GM21423 (cell line): ENCODE measurements around the gene MYO1B.

ENCODE experiments used
- ATAC-seq: cut with Tn5 transposase; IDR thresholded peaks from one replicate; pipeline ENCODE4 v1.9.1; 2021; ENCODE audit warnings: mild to moderate bottlenecking, moderate library complexity; ENCODE audit not compliant: unreplicated experiment

Gene MYO1B

DNA sequence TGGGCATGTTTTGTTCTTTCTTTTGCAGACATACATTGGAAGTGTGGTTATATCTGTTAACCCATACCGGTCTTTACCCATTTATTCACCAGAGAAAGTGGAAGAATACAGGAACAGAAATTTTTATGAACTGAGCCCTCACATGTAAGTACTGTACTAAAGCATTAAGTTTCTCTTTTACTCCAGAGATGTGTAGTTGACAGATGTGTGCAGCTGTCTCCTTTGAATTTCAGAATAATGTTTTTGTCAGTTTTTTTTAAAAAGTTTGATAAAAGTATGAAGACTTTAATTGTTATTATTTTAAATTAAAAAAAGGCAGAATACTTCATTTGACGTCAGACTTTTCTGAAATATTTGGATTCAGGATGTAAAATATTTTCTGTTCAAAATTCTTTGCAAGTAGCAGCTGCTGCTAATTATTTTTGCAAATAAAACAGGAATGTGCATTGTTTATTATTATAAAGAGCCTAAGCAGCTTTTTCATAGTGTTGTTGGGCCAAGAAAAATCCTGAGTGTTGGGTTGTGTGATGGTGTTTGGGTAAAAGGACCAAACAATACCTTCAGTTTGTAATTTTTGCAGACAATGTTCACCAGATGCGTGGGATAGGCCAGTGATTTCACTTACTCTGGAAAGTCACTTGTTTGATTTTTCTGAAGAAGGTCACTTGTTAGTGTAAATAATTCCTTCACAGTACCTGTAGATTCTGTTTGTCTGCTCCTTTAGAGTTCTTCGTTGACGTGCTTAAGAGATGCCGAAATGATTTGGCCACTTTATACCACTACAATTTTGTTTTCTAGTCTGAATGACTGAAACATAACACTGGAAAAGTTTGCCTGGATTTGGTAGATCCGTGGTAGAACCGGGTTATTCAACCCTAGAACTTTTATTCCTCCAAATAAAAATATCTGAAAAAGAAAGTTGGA, 51.1 kb downstream of the MYO1B start:
- no peak for ATAC-seq

DNA sequence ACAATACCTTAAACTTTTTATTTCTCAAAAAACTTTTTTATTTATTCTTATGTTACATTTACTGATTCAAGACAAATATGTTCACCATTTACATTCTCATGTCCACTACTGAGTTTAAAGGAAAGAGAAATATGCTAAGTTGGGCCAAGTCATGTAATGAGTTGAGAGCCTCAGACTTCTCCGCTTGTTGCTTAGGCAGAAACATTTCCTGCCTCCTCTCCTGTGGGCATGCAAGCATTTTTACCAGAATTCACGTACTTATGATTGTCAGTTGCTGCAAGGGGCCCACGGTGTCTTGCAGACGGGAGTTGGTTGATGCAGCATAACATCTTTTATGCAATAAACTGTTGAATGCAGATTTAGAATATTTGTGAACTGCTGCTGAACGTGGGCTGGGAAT, 51.8 kb downstream of the MYO1B start:
- no peak for ATAC-seq

DNA sequence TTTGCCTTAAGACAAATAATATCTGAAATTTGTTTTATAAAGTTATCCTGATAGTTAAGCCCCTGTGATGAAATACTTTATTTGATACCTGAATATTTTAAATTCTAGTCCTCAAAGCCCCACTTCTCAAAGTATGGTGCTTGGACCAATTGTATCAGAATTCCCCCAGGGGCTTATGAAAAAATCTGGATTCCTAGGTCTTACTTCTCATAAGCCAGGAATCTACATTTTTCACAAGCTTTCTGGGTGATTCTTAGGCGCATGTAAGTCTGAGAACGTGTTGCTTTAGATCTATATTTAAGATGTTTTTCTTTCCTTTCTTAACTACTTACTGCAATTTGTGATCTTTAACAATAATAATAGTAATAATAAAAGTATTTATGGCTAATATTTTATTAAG, 53.1 kb downstream of the MYO1B start:
- ATAC-seq = no peak

DNA sequence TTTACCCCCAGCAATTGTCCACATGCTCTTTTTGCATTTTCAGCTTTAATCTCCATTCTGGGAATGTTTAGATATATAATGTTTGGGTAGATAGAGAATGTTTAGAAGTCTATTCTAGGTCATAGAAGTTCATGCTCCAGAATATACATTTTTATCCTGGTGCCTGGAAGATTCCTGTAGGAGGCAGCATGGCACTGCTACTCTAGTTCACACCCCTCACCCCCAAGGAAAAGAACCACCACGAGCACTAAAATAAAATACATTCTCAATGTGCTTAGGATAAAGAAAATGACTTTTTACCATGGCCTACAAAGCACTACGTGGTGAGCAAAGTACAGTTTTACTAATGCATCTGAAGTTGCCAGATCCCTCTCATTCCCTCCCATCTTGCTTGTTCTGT, 53.8 kb downstream of the MYO1B start:
- no peak for ATAC-seq

DNA sequence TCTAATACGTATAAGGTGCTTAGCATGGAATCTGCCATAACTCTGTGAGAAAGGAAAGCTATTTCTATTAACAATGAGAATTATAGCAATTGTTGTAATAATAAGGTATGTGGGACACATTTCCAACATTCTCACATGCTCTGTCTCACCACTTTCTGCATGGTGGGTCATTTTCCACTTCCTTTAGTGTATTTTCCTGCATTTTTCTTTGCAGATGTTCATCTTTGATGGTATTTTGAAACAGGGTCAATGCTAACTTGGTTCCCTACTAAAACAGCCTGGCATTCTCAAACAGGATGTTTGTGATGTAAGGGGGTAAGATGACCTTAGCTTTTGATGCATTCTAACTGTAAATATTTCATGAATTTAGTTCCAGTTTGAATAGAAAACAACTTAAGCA, 54.7 kb downstream of the MYO1B start:
- no peak for ATAC-seq

DNA sequence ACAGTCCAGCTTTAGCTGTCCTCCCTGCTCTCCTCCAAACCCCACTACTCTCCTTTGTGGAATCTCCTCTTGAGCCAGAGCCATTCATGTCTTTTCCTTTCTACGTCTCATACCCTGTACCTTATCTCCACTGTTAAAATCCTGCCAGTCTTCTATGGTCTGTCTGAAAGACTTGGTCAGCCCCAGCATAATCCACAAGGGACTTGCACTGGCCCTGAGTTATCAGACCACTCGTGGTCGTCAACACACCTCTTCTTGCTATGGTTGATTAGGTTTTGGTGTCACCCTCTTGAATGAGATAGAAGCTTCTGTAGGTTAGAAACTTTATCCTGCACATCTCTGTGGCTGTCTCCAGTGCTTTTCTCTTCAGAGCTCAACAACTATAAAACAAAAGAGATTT, 56.8 kb downstream of the MYO1B start:
- no peak for ATAC-seq

DNA sequence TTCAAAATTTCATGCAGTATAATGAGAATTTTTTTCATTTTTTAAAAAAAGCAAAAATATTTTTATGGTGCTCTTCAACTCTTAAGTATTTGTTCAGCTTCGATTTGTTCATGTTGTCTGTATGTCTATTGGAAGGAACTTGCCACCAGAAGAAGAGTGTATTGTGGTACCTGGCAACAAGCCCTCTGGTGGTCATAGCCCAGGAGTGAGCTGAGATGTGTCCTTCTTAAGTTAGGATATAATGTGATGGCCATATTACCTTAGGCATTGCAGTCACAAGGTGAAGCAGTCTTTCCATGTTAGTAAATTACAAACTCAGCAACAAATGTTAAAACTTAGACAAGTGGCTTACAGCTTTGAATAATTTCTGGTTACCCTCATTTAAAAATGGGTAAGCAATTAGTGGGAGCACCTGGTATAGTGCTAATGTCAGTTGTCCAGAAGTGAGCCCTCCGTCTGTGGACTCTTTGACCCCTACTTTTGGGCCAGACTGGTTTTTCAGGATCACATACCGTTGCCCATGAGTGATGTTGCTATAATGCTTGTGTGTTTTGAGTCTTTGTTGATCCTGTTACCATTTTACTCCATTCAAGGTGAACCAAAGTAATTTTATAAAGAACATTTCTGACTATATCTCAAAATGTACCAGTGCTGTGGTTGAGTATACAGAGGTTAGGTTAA, 57.4 kb downstream of the MYO1B start:
- peak; percentile 76 for ATAC-seq

DNA sequence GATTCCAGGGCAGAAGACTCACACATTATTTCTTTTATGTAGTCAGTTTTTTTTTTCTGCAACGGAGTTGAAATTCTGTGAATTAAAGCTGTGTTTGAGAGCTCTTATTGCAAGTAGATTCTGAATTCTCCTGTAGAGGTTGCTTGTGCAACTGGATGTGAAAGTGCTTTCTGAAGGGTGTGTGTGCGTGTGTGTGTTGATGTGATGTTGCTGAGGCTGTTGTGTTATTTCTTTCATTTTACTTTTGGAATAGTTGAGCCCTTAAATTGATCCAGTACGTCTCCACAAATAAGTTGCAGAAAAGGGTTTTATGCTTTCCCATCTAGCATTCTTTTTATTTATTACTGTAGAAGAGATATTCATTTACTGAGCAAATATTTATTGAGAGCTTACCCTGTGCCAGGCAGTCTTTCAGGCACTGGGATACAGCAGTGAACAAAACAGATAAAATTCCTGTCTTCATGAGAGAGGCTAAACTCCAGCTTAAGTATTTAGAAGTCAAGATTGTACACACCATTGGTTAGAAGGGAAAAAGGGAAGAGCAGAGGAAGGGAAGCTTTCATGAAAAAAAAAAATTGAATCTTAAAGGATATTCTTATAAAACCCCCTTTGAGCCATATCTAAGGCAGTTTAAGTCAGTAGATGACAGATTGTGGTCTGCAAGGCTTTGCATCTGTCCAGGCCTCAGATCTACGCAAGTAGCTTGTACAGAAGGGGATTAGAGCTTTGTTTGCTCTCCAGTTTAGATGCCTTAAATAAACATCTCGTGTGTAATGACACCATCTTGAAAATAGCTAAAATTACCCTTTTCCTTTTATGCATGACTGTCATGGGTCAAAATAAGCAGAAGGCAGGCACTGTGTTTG, 58.2 kb downstream of the MYO1B start:
- ATAC-seq = no peak

DNA sequence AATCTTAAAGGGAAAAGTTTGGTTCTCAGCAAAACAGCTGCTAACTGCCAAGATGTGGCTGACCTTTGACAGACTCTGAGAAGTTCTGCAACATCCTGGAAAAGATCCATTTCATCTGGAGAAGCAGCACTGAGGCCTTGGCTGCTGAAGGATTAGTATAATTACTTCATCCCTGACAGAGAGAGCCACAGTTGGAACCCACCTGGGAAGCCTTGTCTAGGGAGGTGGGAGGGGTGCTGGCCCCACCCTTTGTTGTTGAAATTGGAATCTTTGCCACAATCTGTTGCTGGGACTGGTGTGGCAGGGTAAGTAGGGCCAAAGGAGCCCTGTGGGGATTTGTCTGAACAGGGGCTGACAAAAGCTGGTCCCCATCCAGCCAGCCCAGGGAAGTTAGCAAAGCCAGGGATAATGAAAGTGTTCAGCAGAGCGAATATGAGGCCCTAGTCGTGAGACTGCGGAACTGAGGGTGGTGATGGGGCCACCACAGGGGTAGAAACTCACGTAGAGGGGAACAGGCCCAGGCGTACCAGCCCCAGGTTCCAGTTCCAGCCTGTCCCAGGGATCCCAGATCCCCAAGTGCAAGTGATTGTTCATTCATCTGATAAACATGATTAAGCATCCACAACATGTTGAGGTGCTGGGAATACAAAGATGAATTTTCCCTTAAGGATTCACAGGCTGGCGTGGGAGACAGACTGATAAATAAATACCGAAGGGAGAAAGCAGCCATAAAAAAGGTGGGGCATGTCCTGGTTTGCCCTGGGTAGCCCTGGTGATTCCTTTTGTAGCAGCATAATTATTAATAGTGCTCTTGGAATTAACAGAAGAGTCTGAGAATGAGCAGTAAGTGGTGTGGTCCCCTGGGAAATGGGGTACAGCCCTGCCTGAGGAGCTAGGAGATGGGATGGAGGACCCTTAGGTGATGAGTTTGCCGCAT, 60.0 kb downstream of the MYO1B start:
- ATAC-seq = no peak

DNA sequence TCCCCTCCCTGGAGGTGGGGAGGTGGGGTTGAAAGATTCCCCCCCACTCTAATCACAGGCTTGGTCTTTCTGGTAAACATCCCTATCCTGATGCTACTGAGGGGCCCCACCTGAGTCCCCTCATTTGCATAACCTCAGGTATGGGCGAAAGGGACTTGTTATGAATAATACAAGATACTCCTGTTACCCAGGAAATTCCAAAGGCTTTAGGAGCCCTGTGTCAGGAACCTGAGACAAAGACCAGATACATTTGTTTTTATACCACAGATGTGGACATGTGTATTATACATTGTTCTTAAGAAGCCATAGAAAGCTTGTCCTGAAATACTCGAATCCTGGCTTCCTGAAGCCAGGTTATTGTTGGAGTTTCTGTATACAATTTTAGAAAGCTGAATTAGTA, 62.8 kb downstream of the MYO1B start:
- no peak for ATAC-seq

DNA sequence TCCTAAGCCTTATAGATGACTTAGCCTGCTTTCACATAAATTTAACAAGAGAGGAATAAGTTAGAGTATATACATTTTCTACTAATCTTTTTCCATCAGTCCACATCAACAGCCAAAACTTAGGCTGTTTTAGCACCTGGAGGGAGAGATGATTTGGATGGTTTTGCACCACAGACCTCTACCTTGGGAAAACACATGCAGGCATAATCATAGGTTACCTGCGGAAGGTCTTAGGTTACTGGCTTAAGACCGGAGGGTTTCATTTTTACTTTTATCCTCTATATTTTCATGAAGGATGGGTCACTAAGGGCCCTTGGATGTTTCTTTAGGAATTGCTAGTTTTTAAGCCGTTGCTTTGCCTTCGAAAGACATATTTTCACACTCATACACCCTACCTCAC, 66.0 kb downstream of the MYO1B start:
- ATAC-seq = no peak

DNA sequence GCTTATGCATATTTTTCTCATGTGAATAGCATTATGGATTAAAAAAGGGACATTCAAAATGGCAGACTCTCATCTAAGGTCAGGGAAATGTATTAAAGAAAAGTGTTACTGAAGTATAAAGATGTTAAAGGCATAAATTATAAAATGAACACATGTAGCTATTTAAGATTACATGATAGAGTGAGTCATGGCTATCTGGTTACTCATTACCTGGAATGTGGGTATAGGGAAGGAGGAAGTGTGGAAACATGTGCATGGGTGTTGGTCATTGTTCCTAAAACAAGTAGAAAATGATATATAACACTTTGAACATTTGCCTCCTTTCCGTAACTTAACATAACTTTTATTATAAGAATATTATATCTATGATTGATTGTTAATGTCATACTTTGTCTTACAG, 66.4 kb downstream of the MYO1B start:
- no peak for ATAC-seq

DNA sequence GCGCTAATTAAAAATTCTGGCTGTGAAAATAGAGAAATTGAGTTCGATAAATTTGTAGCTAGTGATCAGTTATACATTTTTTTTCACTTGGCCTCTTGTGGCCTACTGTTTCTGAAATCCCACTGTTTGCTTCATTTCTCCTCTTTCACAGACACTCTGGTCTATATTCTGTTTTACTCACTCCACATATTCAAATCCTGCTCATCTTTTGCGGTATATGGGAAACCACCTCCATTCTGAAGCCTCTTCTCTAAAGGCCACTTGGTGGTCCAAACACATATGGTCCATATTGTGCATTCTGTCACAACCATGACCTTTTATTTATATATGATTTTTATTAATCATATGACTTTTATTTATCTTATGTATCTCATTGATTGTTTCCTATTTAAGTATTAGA, 67.0 kb downstream of the MYO1B start:
- no peak for ATAC-seq

DNA sequence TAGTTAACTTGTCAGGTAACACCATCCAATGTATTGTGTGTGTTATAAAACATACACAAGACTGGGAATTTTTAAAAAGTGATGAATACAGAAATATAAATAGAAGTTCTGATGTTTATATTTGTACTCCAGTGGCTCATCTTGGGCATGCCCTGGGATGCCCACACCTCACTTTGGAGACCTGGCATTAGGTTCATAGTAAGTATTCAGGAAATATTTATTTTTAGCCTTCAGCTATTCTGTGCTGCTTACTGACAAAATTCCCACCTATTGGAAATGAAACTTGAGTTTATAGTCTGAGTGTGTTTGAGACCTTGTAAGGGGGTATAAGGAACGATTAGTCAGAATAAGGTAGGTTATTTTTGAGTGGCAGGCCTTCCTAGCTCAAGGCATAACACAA, 67.5 kb downstream of the MYO1B start:
- ATAC-seq = no peak

DNA sequence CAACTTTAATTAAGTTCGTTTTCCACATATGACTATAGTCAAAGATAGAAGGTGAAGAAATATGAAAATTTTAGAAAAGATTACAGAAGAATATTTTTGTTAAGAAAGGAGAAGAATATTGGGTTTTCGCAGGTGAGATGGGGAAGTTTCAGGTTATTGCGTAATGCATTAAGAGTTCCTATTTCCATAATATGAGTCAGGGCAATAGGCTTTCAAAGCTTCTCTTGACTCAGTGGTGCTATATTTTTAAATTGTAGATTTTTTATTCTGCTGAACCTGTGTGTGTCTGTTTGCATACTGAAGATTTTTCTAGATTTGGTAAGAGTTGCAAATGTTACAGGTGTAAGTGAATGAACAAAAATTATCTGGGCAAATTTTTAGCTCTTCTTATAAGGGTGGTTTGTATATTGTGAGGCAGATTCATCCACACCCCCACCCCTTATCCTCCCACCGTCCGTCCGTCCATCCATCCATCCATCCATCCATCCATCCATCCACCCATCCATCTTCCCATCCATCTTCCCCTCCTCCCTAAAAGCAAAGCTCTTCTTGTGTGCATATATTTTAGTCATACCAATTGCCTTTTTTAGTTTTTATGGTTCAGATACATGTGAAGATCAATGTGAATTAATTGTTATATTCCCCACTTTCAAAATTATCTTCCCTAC, 69.6 kb downstream of the MYO1B start:
- ATAC-seq = no peak

DNA sequence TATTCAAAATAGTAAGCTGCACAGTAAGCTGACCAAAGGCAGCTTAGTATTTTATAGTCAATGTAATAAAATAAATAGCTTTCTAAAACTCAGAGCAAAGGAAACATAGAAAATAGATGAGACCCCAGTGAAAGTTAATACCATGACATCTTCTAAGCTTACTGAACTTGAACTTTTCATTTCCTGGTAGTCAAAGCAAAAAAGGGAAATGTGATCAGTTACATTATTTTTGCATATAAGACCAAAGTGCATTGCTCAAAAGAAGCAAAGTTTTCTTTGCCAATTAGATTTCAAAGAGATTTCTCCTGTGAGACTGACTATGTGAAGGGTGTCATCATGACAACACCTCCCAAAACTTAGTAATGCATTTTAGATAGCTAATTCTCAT, 70.2 kb downstream of the MYO1B start:
- ATAC-seq = no peak

DNA sequence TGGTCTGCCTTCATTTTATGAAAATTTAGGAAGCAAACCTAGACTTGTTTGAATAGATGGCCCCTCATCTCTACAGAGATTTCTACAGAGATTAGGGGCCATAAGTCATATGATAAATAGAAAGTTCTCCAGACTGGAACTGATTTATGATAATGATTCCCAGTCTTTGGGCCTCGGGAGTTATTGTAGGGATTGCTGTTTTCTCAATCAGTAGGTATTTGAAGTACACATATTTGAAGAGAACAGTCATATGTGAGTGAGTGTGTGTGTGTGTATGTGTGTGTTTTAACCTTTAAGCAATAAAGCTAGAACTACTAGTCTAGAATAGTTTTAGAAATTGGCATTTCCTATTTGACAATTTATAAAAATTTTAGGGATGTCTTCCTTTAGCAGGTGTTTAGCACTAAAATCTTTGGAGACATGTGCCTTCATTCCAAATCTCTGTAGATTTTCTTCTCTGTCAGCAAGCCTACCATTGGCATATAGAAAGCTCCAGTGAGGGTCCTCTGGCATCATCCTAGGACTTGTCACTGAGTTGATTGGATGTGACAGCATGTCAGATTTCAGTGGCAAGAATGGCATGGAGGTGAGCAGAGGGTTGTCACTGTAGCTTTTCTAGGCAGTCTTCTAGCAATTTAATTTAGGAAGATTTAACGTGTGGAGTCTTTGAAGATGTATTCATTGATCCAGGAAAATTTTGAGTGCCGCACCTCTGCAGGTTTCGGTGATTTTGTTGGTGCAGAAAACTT, 71.2 kb downstream of the MYO1B start:
- no peak for ATAC-seq

DNA sequence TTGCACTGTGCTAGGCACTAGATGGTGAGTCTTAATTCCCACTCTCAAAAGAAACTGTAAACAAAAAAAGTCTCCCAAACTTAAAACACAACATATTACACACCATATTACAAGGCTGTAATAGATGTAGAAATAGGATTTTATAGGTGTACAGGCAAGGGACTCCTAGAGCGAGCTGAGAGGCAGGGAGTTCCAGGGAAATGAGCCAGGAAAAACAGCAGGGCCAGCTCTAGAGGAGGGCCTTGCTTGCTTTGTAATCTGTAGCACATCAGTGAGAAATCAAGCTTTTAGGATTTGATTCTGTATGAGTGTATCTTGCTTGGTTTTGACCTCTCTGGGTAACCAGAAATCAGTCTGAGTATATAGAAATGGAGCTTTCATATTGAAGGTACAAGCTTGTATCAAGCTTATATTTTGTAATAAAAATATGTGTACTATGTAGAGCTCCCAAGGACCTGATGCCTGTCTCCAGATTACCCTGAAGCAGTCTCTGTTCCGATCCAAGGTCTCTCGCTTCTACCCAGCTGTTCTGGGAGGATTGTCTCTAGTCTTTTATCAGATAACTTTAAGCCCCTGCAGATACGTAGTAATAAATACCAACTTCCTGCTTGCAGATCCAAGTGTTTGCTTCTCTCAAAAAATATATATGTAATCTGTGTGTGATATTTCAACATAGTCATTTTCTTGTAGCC, 73.0 kb downstream of the MYO1B start:
- ATAC-seq = no peak

DNA sequence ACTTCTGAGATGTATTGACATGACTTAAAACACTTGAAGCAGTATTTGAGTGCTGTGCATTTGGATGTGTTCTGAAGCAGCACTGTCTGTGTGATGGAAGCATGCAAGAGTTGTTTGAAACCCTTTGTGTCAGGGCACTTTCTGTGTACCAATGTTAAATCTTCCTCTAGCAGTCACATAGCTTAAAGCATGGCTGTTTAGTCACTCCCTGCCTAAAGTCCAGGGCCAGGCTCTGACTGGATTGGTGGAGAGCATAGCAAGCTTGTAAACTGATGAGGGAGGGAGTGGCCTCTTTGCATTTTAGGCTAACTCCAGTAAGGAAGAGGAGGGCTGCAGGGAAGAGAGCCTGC, 73.5 kb downstream of the MYO1B start:
- no peak for ATAC-seq
